ENCODE results near the gene LMX1B.
A peak's percentile ranks its signal among the peaks of the same experiment; 100 is the strongest.

LMX1B gene

GRCh38 chr9:126682928-126683697, 69.4 kb downstream of the LMX1B start:
- no peak for DNase-seq

DNA sequence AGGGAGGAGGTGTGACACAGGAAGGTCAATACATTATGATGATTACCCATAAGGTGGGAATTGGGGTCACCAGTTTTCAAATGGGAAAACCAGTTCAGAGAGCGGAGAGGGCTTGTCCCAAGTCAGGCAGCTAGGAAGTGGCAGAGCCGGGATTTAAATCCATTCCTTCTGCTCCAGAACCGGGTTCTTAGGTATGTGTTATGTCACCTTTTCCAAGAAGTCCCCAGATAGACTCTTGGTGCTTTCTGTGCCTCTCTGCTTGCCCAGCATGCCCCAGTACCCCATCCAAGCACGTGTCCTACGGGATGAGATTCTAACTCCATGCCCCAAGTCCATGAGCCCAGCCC, 69.9 kb downstream of the LMX1B start:
- DNase-seq, result no peak

- DNase-seq, result no peak
Measured at GRCh38 chr9:126684345-126684744, 70.6 kb downstream of the LMX1B start.

DNA sequence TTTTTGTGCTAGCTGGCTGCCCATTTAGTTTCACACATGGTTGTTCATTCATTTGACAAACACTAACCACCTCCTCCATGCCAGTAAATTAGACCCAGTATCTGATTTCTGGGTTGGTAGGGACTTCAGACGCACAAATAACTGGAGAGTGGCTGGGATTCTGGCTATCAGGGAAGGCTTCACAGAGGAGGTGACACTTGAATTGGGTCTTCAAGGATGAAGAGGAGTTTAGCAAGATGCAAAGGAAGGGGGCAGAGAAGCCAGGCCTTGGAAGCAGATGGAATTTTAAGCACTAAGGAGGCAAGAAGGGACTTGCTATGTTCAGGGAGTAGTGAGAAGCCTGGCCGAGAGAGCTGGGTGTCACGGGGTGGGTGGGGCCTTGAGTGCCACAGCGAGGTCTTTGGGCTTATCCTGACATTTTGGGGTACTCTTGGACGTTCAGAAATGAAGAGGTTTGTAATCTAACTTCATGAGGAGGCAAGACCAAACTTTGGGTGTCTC, 71.3 kb downstream of the LMX1B start:
- no peak for DNase-seq

DNA sequence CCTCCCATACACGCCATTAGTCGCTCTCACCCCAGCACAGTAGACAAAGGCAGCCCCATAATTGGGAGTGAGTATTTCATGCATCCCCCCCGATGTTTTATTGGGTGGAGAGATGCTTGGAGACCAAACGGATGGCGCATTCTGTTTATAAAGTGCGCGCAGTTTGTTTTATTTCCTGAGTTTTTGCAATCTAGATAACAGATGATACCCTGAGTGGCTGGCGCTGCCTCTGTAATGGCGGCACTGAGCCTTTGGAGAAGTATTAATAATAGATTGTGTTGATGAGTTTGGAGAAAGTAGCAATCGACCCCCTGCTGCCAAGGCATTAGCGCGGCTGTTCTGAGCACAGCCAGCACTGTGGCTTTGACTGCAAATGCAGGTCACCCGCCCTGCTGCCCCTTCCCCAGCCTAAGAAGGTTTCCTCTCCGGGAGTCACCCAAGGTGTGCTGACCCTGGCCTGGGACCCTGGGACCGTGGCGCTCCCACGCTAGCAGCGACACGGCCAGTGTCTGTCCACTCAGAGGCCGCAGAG, 74.3 kb downstream of the LMX1B start:
- no peak for DNase-seq

DNA sequence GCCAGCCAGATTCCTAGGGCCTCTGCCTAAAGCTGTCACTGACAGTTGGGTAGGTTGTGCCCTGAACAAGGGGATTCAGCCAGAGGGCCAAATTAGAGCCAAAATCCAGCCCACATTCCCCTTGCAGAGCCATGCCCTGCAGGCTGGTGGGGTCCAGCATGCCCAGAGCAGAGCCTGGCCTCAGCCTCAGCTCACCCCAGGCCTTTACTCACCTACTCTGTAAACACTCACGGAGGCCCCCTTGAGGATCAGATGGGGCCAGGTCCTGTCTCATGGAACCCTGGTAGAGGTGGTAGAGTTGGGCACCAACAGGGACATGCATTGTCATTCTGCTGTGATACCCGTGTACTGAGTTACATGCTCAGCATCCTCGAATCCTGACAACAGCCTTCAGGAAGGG, 74.9 kb downstream of the LMX1B start:
- no peak for DNase-seq

DNA sequence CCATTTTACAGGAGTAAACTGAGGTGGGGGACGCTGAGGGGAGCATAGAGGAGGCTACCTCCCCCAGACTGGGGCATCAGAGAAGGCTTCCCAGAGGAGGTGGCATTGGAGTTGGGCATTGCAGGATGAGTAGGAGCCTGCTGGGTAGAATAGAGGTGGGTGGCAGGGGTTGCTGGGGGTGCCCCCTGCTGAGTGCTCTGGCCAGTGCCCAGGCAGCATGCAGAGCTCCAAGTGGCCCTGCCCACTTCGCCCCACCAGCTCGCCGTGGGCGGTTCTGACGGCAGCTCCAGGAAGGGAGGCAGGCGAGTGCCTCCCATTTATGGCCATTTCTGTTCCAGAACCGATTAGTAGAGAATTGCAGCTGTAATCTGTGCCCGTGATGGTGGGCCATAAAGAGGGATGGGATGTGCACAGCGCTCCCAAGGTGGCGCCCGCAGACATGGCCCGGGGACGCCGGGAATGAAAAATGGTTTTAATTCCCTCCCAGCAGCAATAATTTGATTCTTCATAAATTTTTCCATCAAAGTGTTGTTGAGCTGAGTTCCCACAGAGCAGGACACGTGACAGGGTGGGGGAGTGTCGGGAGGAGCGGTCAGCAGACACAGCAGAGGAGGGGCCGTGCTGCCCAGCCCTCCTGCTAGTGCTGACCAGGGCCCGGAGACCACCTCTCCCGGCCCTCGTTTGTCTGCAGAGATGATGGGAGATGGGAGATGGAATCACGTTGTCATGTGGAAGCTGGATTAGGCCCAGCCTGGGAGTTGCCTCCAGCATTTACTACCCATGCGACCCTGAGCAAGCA, 75.5 kb downstream of the LMX1B start:
- DNase-seq, result no peak

DNA sequence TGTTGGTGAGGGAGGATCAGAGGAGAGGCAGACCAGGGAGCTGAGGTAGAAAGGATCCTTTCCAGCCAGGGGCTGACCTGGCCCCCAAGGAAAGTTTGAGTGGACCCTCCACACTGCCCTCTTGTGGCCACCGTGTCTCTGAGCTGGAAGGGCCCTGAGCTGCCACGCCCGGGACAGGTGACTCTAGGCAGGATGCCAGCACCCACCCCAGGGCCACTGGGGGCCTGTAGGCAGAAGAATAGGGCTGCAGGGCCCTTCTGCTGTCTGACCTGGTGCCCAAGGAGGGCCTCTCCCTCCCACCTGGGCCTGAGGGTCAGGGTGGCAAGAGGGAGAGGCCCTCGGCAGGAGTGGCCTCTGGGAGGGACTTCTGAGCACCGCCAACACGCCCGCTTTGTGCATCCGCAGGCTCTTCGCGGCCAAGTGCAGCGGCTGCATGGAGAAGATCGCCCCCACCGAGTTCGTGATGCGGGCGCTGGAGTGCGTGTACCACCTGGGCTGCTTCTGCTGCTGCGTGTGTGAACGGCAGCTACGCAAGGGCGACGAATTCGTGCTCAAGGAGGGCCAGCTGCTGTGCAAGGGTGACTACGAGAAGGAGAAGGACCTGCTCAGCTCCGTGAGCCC, 76.8 kb downstream of the LMX1B start:
- peak; percentile 36 for DNase-seq

DNA sequence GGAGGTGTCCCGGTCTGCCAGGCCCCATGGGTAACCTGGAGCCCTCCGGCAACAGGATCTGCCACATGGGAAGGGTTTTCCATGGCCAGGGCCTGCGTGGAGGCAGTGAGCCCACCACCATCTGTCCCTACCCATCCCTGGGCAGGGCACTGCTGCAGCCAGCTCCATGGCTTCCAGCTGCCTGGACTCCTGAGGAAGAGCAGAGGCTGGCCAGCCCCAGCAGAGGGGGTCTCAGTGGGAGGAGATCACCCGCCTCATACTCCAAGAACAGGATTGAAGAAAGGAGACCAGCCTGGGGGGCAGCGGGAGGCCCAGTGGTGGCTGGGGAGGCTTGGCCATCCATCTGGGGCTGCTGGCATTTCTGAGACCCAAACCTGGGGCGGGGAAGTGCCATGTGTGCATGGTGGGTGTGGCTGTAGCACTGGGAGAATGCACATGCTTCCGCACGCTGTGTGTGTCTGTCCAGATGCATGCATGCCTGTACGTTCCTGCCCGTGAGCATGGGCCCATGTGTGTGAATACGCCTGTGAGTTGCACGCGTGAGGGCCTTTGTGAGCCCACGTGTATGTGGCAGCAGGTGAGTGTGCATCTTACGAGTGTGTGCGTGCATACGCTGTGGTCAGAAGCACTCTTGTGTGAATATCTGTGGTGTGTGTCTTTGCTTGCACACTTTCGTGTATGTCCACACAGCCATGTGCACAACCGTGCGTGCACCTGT, 78.5 kb downstream of the LMX1B start:
- DNase-seq, result no peak

- no peak for DNase-seq
Measured at GRCh38 chr9:126692759-126693427, 79.2 kb downstream of the LMX1B start.

DNA sequence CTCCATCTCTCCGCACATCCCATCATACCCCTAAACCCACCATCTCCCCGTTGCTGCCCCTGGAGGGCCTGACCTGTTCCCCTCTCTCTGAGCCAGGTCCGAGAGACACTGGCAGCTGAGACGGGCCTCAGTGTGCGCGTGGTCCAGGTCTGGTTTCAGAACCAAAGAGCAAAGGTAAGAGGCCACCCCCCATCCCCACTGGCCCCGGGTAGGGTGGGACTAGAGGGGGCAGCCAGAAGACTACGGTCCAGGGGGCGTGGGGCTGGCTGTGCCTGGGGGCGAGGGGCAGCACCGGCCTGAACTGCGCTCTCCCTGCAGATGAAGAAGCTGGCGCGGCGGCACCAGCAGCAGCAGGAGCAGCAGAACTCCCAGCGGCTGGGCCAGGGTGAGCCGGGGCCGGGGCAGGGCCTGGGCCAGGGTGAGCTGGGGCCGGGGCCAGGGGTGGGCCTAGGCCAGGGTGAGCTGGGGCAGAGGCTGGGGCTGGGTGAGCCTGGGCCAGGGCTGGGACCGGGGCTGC, 79.8 kb downstream of the LMX1B start:
- no peak for DNase-seq

DNA sequence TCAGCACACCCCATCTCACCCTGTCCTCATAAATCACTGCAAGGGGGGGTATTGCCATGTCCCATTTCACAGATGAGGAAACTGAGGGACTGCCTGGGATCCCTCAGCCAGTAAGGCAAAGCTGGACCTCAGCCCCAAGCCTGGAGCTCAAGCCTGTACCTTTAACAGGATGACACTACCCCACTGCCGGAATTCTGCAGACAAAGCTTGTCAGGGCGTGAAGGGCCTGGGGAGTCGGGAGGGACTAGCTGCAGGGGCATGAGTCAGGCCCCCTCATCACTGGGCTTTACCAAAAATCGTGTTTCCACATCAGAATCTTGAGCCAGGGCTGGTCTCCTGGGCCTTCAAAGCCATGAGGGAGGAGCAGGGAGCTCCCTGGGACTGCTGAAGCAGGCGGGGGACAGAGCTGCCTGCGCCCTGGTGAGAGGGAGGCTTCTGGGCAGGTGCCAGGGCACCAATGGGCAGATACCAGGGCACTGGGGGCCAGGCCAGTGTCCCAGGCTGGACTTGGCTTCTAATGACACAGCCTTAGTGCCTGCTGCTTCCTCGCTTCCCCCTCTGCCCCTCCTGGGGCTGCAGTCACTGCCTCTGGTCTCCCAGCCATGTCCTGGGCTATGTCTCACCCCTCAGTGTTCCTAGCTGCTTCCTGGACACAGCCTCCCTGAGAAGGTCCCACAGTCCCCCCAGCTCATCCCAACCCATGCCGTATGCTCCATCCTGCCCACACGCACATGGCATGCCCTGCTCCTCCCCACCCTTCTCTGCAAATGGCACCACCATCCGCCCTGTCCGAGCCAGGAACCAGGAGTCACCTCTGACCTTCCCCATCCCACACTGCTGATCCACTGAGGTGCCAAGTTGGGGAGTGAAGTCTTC, 80.7 kb downstream of the LMX1B start:
- DNase-seq, result no peak

- no peak for DNase-seq
Measured at GRCh38 chr9:126695186-126695585, 81.5 kb downstream of the LMX1B start.

DNA sequence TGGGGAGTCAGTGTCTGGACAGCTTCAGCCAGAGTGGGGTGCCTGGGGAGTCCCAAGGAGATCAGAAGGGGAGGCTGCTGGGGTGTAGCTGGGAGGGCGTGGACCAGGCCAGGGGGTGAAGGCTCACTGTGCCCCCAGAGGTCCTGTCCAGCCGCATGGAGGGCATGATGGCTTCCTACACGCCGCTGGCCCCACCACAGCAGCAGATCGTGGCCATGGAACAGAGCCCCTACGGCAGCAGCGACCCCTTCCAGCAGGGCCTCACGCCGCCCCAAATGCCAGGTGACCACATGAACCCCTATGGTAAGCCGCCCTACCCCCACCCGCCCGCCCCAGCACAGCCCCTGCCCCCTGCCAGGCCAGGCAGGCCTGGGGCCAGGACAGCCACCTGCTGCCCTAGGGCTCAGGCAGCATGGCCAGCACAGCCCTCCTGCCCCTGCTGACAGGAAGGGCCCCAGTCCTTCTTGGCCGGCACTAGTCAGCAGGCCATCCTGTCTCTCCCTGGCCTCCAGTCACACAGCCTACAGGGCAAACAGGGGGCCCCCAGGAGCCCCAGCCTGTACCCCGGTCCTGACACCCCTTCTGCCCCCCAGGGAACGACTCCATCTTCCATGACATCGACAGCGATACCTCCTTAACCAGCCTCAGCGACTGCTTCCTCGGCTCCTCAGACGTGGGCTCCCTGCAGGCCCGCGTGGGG, 82.1 kb downstream of the LMX1B start:
- DNase-seq, result no peak

GRCh38 chr9:126696401-126697145, 82.8 kb downstream of the LMX1B start:
- DNase-seq, result no peak

DNA sequence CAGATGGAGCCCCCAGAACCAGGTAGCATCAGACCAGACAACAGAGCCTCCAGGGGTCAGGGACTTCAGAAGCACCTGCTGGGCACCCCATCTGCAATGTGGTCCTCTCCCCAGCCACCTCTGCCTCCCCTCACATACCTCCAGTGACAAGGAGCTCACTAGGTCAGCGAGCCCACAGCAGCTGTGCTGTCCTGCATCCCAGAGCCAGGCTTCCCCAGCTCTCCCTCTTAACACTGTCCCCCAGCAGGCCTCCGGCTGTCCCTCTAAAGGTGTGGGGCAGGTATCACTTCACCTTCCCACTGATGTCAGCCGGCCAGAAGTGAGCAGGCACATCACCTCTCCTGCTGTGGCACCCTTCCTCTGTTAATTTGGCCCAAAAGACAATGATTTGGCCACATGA, 83.6 kb downstream of the LMX1B start:
- DNase-seq, result no peak

DNA sequence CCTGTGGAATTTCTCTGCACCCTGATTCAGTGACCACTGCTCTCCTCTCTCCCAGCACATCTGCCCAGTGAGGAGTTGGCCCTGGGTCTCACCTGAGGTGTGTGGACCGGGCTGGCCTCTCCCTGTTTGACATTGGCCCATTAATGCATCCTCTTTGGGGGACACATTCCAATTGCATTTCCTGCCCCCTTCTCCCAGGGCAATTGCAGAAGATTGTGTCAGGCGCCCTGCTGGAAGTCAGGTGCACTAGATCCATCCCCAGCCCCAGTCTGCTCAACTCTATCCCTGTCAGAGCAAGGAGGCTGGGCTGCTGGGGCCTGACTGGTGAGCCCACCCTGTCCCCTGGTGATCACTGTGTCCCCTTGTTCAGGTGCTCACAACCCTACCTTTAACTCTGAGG, 84.5 kb downstream of the LMX1B start:
- DNase-seq, result no peak

DNA sequence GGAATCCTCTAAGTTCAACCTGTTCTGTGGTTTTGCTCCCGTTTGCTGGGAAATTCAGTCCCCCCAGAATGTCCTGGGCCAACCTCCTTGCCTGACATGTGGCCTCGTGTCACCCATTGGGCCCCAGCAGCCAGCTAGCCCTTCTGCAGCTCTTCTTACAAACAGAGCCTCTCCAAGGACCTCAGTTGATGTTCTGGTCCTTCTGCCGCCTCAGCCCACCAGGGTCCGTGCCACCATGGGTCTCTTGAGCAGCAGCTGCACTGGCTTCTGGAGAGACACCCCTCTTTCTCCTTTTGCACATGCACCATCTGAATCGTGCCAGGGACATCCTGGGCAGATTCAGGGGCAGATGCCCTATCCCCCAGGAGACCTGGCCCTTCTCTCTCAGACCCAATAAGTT, 85.0 kb downstream of the LMX1B start:
- DNase-seq, result no peak

- no peak for DNase-seq
Measured at GRCh38 chr9:126699401-126699881, 85.7 kb downstream of the LMX1B start.

Data from activated CD4-positive, alpha-beta T cell treated with anti-CD3 and anti-CD28 coated beads for 1 hour (primary cell).